OCI-LY7 (cell line): ENCODE measurements around the gene CNBD2.
A peak's percentile ranks its signal among the peaks of the same experiment; 100 is the strongest.

ENCODE experiments used
- EZH2phosphoT487 ChIP-seq: fragments of 200-600 bp; sonication (generic); IDR thresholded peaks from 2 replicates; pipeline ENCODE4 v1.6.1; 2018; ENCODE audit warnings: low read depth, borderline replicate concordance, mild to moderate bottlenecking, mixed run types, antibody characterized with exemption, low read length, moderate library complexity, mixed read lengths
- TF ChIP-seq, protein P1 (sequence below): fragments of 200-600 bp; sonication (generic); conservative IDR thresholded peaks from 2 replicates; pipeline ENCODE4 v1.5.1; 2014; ENCODE audit warnings: mild to moderate bottlenecking, antibody characterized with exemption, low read length, moderate library complexity, mixed read lengths

DNA sequence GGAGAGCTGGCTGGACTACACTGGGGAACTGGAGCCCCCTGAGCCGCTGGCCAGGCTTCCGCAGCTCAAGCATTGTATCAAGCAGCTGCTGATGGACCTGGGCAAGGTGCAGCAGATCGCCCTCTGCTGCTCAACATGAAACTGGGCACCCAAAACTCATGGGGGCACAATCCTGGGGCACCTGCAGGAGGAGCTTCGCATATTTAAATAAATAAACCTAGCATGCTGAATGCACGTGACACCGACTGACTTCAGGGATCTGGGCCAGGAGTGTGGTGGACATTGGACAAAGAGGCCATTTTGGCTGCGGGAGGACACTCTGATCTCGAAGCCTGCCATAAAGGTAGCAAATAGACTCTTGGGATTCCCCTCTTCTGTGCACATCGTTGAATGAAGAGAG is 20.9 kb upstream of the CNBD2 start:
- TF ChIP-seq, protein P1, sequence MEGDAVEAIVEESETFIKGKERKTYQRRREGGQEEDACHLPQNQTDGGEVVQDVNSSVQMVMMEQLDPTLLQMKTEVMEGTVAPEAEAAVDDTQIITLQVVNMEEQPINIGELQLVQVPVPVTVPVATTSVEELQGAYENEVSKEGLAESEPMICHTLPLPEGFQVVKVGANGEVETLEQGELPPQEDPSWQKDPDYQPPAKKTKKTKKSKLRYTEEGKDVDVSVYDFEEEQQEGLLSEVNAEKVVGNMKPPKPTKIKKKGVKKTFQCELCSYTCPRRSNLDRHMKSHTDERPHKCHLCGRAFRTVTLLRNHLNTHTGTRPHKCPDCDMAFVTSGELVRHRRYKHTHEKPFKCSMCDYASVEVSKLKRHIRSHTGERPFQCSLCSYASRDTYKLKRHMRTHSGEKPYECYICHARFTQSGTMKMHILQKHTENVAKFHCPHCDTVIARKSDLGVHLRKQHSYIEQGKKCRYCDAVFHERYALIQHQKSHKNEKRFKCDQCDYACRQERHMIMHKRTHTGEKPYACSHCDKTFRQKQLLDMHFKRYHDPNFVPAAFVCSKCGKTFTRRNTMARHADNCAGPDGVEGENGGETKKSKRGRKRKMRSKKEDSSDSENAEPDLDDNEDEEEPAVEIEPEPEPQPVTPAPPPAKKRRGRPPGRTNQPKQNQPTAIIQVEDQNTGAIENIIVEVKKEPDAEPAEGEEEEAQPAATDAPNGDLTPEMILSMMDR = peak; percentile 82
- TF ChIP-seq EZH2phosphoT487 = no peak
